Endothelial cell of umbilical vein (primary cell): ENCODE measurements around the gene GPRIN2. TPM values are rescaled to one million over a fixed set of nuclear protein-coding genes. Genes with fewer than 3 reads are reported as not detected.

Experiments
- BruUV-seq: library from RNA; stranded (reverse); fragments of 400-500 nt; replicated peaks from 2 replicates; lab custom pipeline; 2021; lab: Mats Ljungman, UMichigan
- CTCF ChIA-PET: fragments of 300-600, 350-600 bp; sonication (Branson Sonifier 250); formaldehyde crosslinking; loops from one replicate; lab custom pipeline; 2021; ENCODE audit warnings: antibody characterized with exemption, inconsistent platforms; lab: Charles Lee
- POLR2A ChIA-PET: fragments of 300-600, 350-600 bp; sonication (Branson Sonifier 250); formaldehyde crosslinking; loops from one replicate; lab custom pipeline; 2021; ENCODE audit warnings: antibody characterized with exemption, inconsistent platforms; lab: Charles Lee
- DNase-seq: peaks from one replicate; pipeline ENCODE4 v3.0.0-alpha.2; 2011; ENCODE audit warnings: low read depth, low spot score
- FAIRE-seq: peaks from 2 replicates; lab custom pipeline; 2011; peaks lifted over from hg19 to GRCh38; lab: Jason Lieb, UNC
- H2AFZ ChIP-seq: 2 replicates; pipeline ENCODE4 v1.6.0; 2012; ENCODE audit warnings: low read depth, low read length, control low read depth, inconsistent platforms
- H3K27ac ChIP-seq: 2 replicates; pipeline ENCODE4 v1.5.1; 2011; ENCODE audit warnings: low read depth, mild to moderate bottlenecking, control low read depth, low read length, moderate library complexity; ENCODE audit not compliant: insufficient read depth
- H3K27me3 ChIP-seq, 2 experiments: 2 replicates each; pipeline versions ENCODE4 v1.6.0 to v1.6.1; 2011; ENCODE audit warnings: low read length in 2 of 2, mixed read lengths in 1 of 2; ENCODE audit not compliant: control insufficient read depth in 2 of 2, insufficient read depth in 2 of 2
- H3K36me3 ChIP-seq, 2 experiments: 2 replicates in 1 of 2; 3 replicates in 1 of 2; pipeline ENCODE4 v1.5.1; 2011; ENCODE audit warnings: low read length in 2 of 2, mild to moderate bottlenecking in 1 of 2, moderate library complexity in 1 of 2; ENCODE audit not compliant: control insufficient read depth in 2 of 2, insufficient read depth in 2 of 2; ENCODE audit errors: extremely low read depth in 1 of 2
- H3K4me1 ChIP-seq: 3 replicates; pipeline ENCODE4 v1.5.1; 2011; ENCODE audit warnings: mild to moderate bottlenecking, low read length; ENCODE audit not compliant: control insufficient read depth, insufficient read depth; ENCODE audit errors: extremely low read depth
- H3K4me2 ChIP-seq: 2 replicates; pipeline ENCODE4 v1.6.1; 2011; ENCODE audit warnings: low read length, control low read depth, mixed read lengths; ENCODE audit not compliant: insufficient read depth
- H3K4me3 ChIP-seq, 3 experiments: fragments of 200-600 bp in 1 of 3; sonication (generic), shearing (Covaris generic) in 1 of 3; replicated peaks in 1 of 3; 2 replicates each; pipeline ENCODE4 v1.5.1; 2011 to 2016; ENCODE audit warnings: control low read depth in 3 of 3, low read length in 3 of 3, mild to moderate bottlenecking in 2 of 3, inconsistent platforms in 1 of 3, low read depth in 1 of 3, moderate library complexity in 1 of 3; ENCODE audit not compliant: insufficient read depth in 1 of 3
- H3K79me2 ChIP-seq: 2 replicates; pipeline ENCODE4 v1.6.0; 2012; ENCODE audit warnings: low read length, inconsistent platforms; ENCODE audit not compliant: control insufficient read depth, insufficient read depth
- H3K9ac ChIP-seq: replicated peaks from 2 replicates; pipeline ENCODE3; 2011; ENCODE audit warnings: low read length, control low read depth; ENCODE audit not compliant: insufficient read depth; ENCODE audit errors: extremely low read depth
- H3K9me1 ChIP-seq: replicated peaks from 3 replicates; pipeline ENCODE4 v1.6.0; 2011; ENCODE audit warnings: mild to moderate bottlenecking, low read length; ENCODE audit not compliant: control insufficient read depth, insufficient read depth; ENCODE audit errors: extremely low read depth
- H3K9me3 ChIP-seq: replicated peaks from 2 replicates; pipeline ENCODE4 v1.5.1; 2012; ENCODE audit warnings: low read length, inconsistent platforms; ENCODE audit not compliant: control insufficient read depth, insufficient read depth
- H4K20me1 ChIP-seq: replicated peaks from 2 replicates; pipeline ENCODE3; 2011; ENCODE audit warnings: mild to moderate bottlenecking, low read length; ENCODE audit not compliant: control insufficient read depth, insufficient read depth; ENCODE audit errors: extremely low read depth
- CTCF ChIP-seq, 2 donors: IDR thresholded peaks; 1 replicate in 1 of 2; 2 replicates in 1 of 2; pipeline ENCODE4 v1.5.1; 2011; ENCODE audit warnings: low read length in 2 of 2, mild to moderate bottlenecking in 2 of 2, moderate library complexity in 2 of 2, control low read depth in 1 of 2, inconsistent platforms in 1 of 2, low read depth in 1 of 2; ENCODE audit not compliant: insufficient read depth in 1 of 2; ENCODE audit errors: extremely low read depth in 1 of 2
- EZH2 ChIP-seq: IDR thresholded peaks from 2 replicates; pipeline ENCODE4 v1.6.1; 2012; ENCODE audit warnings: borderline replicate concordance, low read depth, mild to moderate bottlenecking, moderate library complexity, low read length, inconsistent platforms; ENCODE audit not compliant: severe bottlenecking
- FOS ChIP-seq: IDR thresholded peaks from 2 replicates; pipeline ENCODE4 v1.6.1; 2011; ENCODE audit warnings: mild to moderate bottlenecking, low read length, moderate library complexity, borderline replicate concordance; ENCODE audit not compliant: insufficient read depth
- GATA2 ChIP-seq: IDR thresholded peaks from 2 replicates; pipeline ENCODE4 v1.7.0; 2011; ENCODE audit warnings: low read depth, mild to moderate bottlenecking, moderate library complexity, mixed read lengths, low read length; ENCODE audit not compliant: insufficient read length, insufficient read depth
- JUN ChIP-seq: IDR thresholded peaks from 2 replicates; pipeline ENCODE4 v1.6.1; 2011; ENCODE audit warnings: borderline replicate concordance, low read depth; ENCODE audit not compliant: insufficient read length, insufficient read depth
- MYC ChIP-seq: IDR thresholded peaks from one replicate; pipeline ENCODE4 v1.6.1; 2011; ENCODE audit warnings: mild to moderate bottlenecking, low read depth, low read length
- POLR2A ChIP-seq: IDR thresholded peaks from 2 replicates; pipeline ENCODE4 v1.6.1; 2012; ENCODE audit warnings: low read depth, mild to moderate bottlenecking, control low read depth, low read length
- POLR2AphosphoS5 ChIP-seq: IDR thresholded peaks from 2 replicates; pipeline ENCODE4 v1.6.1; 2012; ENCODE audit warnings: low read depth, mild to moderate bottlenecking, control low read depth, low read length, moderate library complexity; ENCODE audit not compliant: insufficient read depth
- dilution Hi-C: fragments of 300-500 bp; cut with MboI; formaldehyde crosslinking; loops from one replicate; pipeline ENCODE4 v1.15.0; 2019; ENCODE audit warnings: low sequenced_read_pairs; ENCODE audit not compliant: extremely low pct_ligation_motif_present
- intact Hi-C: fragments of 100-400 bp; cut with micrococcal nuclease; formaldehyde crosslinking; loops from one replicate; pipeline ENCODE4 v1.10.0; 2022
- polyA plus RNA-seq, 4 experiments: library from polyadenylated mRNA; depleted of rRNA in 3 of 4; stranded (reverse) in 3 of 4; unstranded in 1 of 4; fragments of >200 nt; gene quantifications; 2 replicates each; pipeline versions ENCODE4 v1.2.1 to v1.2.3, GENCODE V29; 2011 to 2012; ENCODE audit warnings: missing spikeins in 1 of 4
- total RNA-seq: library from RNA; stranded (reverse); gene quantifications from 2 replicates; pipeline ENCODE4 v1.2.3, GENCODE V29; 2021
- TF ChIP-seq, protein P1 (sequence below): IDR thresholded peaks from 2 replicates; pipeline ENCODE4 v1.6.1; 2011; ENCODE audit not compliant: insufficient read depth, insufficient read length

Gene GPRIN2
- total and polyA plus RNA-seq, 2 donors (not counting 3 experiments of a cell fraction or from before 2014, with no cell fraction given), result not detected

GRCh38 chr10:46550795-46551700 lies 5.4 kb downstream of the GPRIN2 start:
- no peaks in the 10 kb centered on the region for H3K4me1 ChIP-seq
- ChIA-PET CTCF (interaction anchor here (1.4 kb wide), 1 partner anchor 11 kb away, joined by 3 read pairs; no protein-coding TSS in a partner anchor), POLR2A (no interaction called here)
- TF ChIP-seq POLR2A (no peak), FOS (no peak), POLR2AphosphoS5 (no peak), JUN (no peak), EZH2 (no peak), CTCF (IDR thresholded peaks at IDR 0.05; ENCODE audit: extremely low read depth in 1 of 2, insufficient read depth in 1 of 2, low read depth in 1 of 2, low read length in 2 of 2) (no peak), GATA2 (no peak), MYC (no peak)
- TF ChIP-seq, protein P1, sequence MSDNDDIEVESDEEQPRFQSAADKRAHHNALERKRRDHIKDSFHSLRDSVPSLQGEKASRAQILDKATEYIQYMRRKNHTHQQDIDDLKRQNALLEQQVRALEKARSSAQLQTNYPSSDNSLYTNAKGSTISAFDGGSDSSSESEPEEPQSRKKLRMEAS, result no peak
- peaks cover 8 to 17% of the 10 kb centered on the region in 2 experiments for H3K27me3 ChIP-seq
- H3K27ac ChIP-seq, result no peak overlapping the region
- H3K9me3 ChIP-seq, result no peaks in the 10 kb centered on the region
- FAIRE-seq (no peak), DNase-seq (no peak)
- no peak overlapping the region for H2AFZ ChIP-seq
- H3K4me2 ChIP-seq, result no peak overlapping the region
- intact Hi-C loops (no loop called here), dilution Hi-C loops (no loop called here)
- H3K36me3 ChIP-seq, result no peaks in the 10 kb centered on the region
- H3K79me2 ChIP-seq, result no peaks in the 10 kb centered on the region
- H3K9ac ChIP-seq, result no peak overlapping the region
- H3K9me1 ChIP-seq, result no peaks in the 10 kb centered on the region
- no peak overlapping the region for H3K4me3 ChIP-seq
- H4K20me1 ChIP-seq, result no peaks in the 10 kb centered on the region
- no TSS peak for BruUV-seq
